LNCAP (cell line): ENCODE data around the gene SARDH.

ENCODE experiments used
- CTCF ChIP-seq: fragments of 450-650 bp; IDR thresholded peaks from 2 replicates; pipeline ENCODE4 v1.5.1; 2017; ENCODE audit warnings: mild to moderate bottlenecking

SARDH gene

GRCh38 chr9:133767008-133767407 lies 28.9 kb upstream of the SARDH start:
- no peak for TF ChIP-seq CTCF

GRCh38 chr9:133763272-133764183 lies 25.4 kb upstream of the SARDH start:
- no peak for TF ChIP-seq CTCF

GRCh38 chr9:133762488-133763271 lies 24.5 kb upstream of the SARDH start:
- no peak for TF ChIP-seq CTCF

GRCh38 chr9:133761641-133762248 lies 23.6 kb upstream of the SARDH start:
- TF ChIP-seq CTCF, result no peak

GRCh38 chr9:133760713-133761290 lies 22.6 kb upstream of the SARDH start:
- no peak for TF ChIP-seq CTCF

- TF ChIP-seq CTCF, result no peak
Measured at GRCh38 chr9:133759946-133760345, 21.8 kb upstream of the SARDH start.
